Measurements from ENCODE around the gene EPM2AIP1. TPM values are rescaled to one million over a fixed set of nuclear protein-coding genes. Genes with fewer than 3 reads are reported as not detected.

EPM2AIP1 gene
- total and polyA plus RNA-seq, 9 of the 15 experiments (the other 6 are each of a cell fraction or from before 2014, with no cell fraction given): 6.7 to 44.8 (median 25.2) TPM

GRCh38 chr3:36969540-36970432 lies 23.1 kb downstream of the EPM2AIP1 start (continued):
- TF ChIP-seq RBBP5 (IDR thresholded peaks at IDR 0.05; ENCODE audit: borderline replicate concordance, insufficient read depth, low read length, poor library complexity, severe bottlenecking) (peak; percentile 75), MED1 (CRISPR knock-in tag; IDR thresholded peaks at IDR 0.05; ENCODE audit: borderline replicate concordance) (no peak), ZNF586 (CRISPR knock-in tag; conservative IDR thresholded peaks at IDR 0.05) (no peak), NR2F6 (CRISPR knock-in tag; IDR thresholded peaks at IDR 0.05) (no peak), EP400 (IDR thresholded peaks at IDR 0.05) (peak; percentile 13)

GRCh38 chr3:36969085-36969484 lies 23.8 kb downstream of the EPM2AIP1 start:
- Histone ChIP-seq H3K9ac (ENCODE audit: insufficient read depth in 1 of 2, low read depth in 2 of 2, low read length in 2 of 2) (peak overlapping the region; percentile 23 to 51; a peak in 3 of 4 replicates), H3K9me1 (ENCODE audit: control insufficient read depth, insufficient read depth, low read length) (no peaks in the 10 kb centered on the region), H3K27ac (ENCODE audit: extremely low read depth, low read depth, low read length) (peak overlapping the region; percentile 79), H4K20me1 (replicated peaks; ENCODE audit: control insufficient read depth, insufficient read depth, low read length) (no peaks in the 10 kb centered on the region), H3K4me3 (no peak overlapping the region), H3K79me2 (ENCODE audit: control insufficient read depth, insufficient read depth, low read length) (no peaks in the 10 kb centered on the region), H3K4me2 (ENCODE audit: insufficient read depth, low read length) (peak overlapping the region; percentile 60), H2AFZ (ENCODE audit: low read depth, low read length) (peak overlapping the region; percentile 82), H3K27me3 (ENCODE audit: control insufficient read depth in 2 of 2, insufficient read depth in 2 of 2, low read length in 2 of 2) (no peaks in the 10 kb centered on the region), H3K4me1 (replicated peaks in 1 of 2; ENCODE audit: control insufficient read depth in 2 of 2, insufficient read depth in 2 of 2, low read length in 2 of 2) (peaks cover 31 to 44% of the 10 kb centered on the region in 2 experiments), H3K9me3 (replicated peaks; ENCODE audit: control insufficient read depth, insufficient read depth, low read depth, low read length) (no peaks in the 10 kb centered on the region), H3K36me3 (ENCODE audit: control insufficient read depth, insufficient read depth, low read length) (no peaks in the 10 kb centered on the region)
- BruUV-seq (replicated peaks): no TSS peak
- intact Hi-C loops (cut with micrococcal nuclease) (no loop called here), in situ Hi-C loops (cut with MboI) (no loop called here)
- CTCF ChIA-PET (ENCODE audit: low intra/inter-chr PET ratio): no interaction called here
- 38% methylated on average over 4 of the region's 4 CpGs for WGBS (ENCODE audit: insufficient coverage, low coverage, missing lambda C conversion rate)
- POLR2A ChIA-PET: interaction anchor here (0.6 to 2.4 kb wide), 7 partner anchors 10 to 1125 kb away, joined by 3 to 19 read pairs (median 7); partner anchors contain the start of genes EPM2AIP1 and MLH1
- FAIRE-seq (no peak), DNase-seq (ENCODE audit: extremely low read depth in 1 of 4, low spot score in 3 of 4) (no peak), ATAC-seq (no peak; the same call in 2 of the 3 replicates)
- no peak for TF ChIP-seq THRB (CRISPR knock-in tag; conservative IDR thresholded peaks at IDR 0.05)
- peak; percentile 58 for TF ChIP-seq DACH1 (IDR thresholded peaks at IDR 0.05; ENCODE audit: partially characterized antibody)
- TF ChIP-seq ZNF175 (CRISPR knock-in tag; IDR thresholded peaks at IDR 0.05; ENCODE audit: low read depth): peak; percentile 11; the same call in 1 of the 2 replicates
- peak; percentile 30; the same call in 1 of the 2 replicates for TF ChIP-seq EP400 (IDR thresholded peaks at IDR 0.05)
- TF ChIP-seq MXI1 (IDR thresholded peaks at IDR 0.05; ENCODE audit: low read depth, low read length): no peak
- peak; percentile 36; the same call in 1 of the 2 replicates for TF ChIP-seq POLR2H (tag; IDR thresholded peaks at IDR 0.05; ENCODE audit: low read depth)
- TF ChIP-seq ELF1 (tag; IDR thresholded peaks at IDR 0.05): 0 out of 2 replicates have a peak, but pooled peaks have one; percentile 19
- TF ChIP-seq HDAC8 (tag; IDR thresholded peaks at IDR 0.05): no peak
- no peak for TF ChIP-seq NFIC (IDR thresholded peaks at IDR 0.05)
- TF ChIP-seq, protein P1, sequence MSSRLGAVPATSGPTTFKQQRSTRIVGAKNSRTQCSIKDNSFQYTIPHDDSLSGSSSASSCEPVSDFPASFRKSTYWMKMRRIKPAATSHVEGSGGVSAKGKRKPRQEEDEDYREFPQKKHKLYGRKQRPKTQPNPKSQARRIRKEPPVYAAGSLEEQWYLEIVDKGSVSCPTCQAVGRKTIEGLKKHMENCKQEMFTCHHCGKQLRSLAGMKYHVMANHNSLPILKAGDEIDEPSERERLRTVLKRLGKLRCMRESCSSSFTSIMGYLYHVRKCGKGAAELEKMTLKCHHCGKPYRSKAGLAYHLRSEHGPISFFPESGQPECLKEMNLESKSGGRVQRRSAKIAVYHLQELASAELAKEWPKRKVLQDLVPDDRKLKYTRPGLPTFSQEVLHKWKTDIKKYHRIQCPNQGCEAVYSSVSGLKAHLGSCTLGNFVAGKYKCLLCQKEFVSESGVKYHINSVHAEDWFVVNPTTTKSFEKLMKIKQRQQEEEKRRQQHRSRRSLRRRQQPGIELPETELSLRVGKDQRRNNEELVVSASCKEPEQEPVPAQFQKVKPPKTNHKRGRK (tag; IDR thresholded peaks at IDR 0.05): peak; percentile 76
- 0 out of 2 replicates have a peak, but pooled peaks have one; percentile 3 for TF ChIP-seq ZNF12 (CRISPR knock-in tag; IDR thresholded peaks at IDR 0.05)
- peak; percentile 68; the same call in 1 of the 2 replicates for TF ChIP-seq LARP7 (IDR thresholded peaks at IDR 0.05)
- peak; percentile 22 for TF ChIP-seq ASH1L (IDR thresholded peaks at IDR 0.05; ENCODE audit: borderline replicate concordance, low read depth, partially characterized antibody)
